Measurements from ENCODE around the gene CLPTM1L. TPM values are rescaled to one million over a fixed set of nuclear protein-coding genes. Genes with fewer than 3 reads are reported as not detected.

CLPTM1L gene
- total and polyA plus RNA-seq, 2 donors (not counting 1 experiment from before 2014, with no cell fraction given) = 78.4 to 99.9 TPM

DNA sequence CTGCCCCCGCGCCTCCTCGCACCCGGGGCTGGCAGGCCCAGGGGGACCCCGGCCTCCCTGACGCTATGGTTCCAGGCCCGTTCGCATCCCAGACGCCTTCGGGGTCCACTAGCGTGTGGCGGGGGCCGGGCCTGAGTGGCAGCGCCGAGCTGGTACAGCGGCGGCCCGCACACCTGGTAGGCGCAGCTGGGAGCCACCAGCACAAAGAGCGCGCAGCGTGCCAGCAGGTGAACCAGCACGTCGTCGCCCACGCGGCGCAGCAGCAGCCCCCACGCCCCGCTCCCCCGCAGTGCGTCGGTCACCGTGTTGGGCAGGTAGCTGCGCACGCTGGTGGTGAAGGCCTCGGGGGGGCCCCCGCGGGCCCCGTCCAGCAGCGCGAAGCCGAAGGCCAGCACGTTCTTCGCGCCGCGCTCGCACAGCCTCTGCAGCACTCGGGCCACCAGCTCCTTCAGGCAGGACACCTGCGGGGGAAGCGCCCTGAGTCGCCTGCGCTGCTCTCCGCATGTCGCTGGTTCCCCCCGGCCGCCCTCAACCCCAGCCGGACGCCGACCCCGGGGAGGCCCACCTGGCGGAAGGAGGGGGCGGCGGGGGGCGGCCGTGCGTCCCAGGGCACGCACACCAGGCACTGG lies 50.6 kb downstream of the CLPTM1L start:
- TF ChIP-seq, protein P1, sequence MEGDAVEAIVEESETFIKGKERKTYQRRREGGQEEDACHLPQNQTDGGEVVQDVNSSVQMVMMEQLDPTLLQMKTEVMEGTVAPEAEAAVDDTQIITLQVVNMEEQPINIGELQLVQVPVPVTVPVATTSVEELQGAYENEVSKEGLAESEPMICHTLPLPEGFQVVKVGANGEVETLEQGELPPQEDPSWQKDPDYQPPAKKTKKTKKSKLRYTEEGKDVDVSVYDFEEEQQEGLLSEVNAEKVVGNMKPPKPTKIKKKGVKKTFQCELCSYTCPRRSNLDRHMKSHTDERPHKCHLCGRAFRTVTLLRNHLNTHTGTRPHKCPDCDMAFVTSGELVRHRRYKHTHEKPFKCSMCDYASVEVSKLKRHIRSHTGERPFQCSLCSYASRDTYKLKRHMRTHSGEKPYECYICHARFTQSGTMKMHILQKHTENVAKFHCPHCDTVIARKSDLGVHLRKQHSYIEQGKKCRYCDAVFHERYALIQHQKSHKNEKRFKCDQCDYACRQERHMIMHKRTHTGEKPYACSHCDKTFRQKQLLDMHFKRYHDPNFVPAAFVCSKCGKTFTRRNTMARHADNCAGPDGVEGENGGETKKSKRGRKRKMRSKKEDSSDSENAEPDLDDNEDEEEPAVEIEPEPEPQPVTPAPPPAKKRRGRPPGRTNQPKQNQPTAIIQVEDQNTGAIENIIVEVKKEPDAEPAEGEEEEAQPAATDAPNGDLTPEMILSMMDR (IDR thresholded peaks at IDR 0.05) = no peak
- TF ChIP-seq EZH2 (IDR thresholded peaks at IDR 0.05; ENCODE audit: borderline replicate concordance, insufficient read depth, low read depth, low read length, poor library complexity, severe bottlenecking) = no peak
- H3K4me1 ChIP-seq (ENCODE audit: control insufficient read depth in 2 of 2, insufficient read depth in 2 of 2, low read length in 2 of 2) = peaks cover 11% of the 10 kb centered on the region in 2 donors
- H3K27me3 ChIP-seq (replicated peaks in 1 of 4; ENCODE audit: control extremely low read depth in 1 of 4, control insufficient read depth in 3 of 4, insufficient read depth in 4 of 4, low read length in 3 of 4) = peaks cover 0 to 10% (median 0%) of the 10 kb centered on the region in 4 experiments
- WGBS (ENCODE audit: insufficient coverage) = 32% methylated on average over 69 of the region's 69 CpGs
- Mint-ChIP-seq H3K27ac (no peak overlapping the region), H3K9me3 (ENCODE audit: insufficient read depth) (no peaks in the 10 kb centered on the region), H3K27me3 (peaks cover 3% of the 10 kb centered on the region), H3K4me1 (peaks cover 15% of the 10 kb centered on the region), H3K4me3 (no peak overlapping the region)
- H4K20me1 ChIP-seq (ENCODE audit: control insufficient read depth, insufficient read depth, low read length, poor library complexity, severe bottlenecking) = no peaks in the 10 kb centered on the region
- H3K4me2 ChIP-seq (replicated peaks; ENCODE audit: low read depth, low read length, poor library complexity, severe bottlenecking) = peak overlapping the region; percentile 81
- DNase-seq = peak; percentile 16
- H3K79me2 ChIP-seq (ENCODE audit: control insufficient read depth, insufficient read depth, low read length) = no peaks in the 10 kb centered on the region
- no peaks in the 10 kb centered on the region for H3K9me3 ChIP-seq (ENCODE audit: control extremely low read depth in 1 of 3, control insufficient read depth in 2 of 3, insufficient read depth in 1 of 3, low read length in 2 of 3)
- no peak overlapping the region for H2AFZ ChIP-seq (ENCODE audit: insufficient read depth, low read depth, low read length, poor library complexity, severe bottlenecking)
- CTCF ChIA-PET = no interaction called here
- ATAC-seq (ENCODE audit: low read depth) = no peak
- no peak overlapping the region for H3K27ac ChIP-seq (ENCODE audit: low read length in 2 of 2)
- peak overlapping the region in 3 of 5 experiments; percentile 31 to 35 (median 33) for H3K4me3 ChIP-seq (ENCODE audit: control extremely low read depth in 1 of 5, extremely low read depth in 1 of 5, insufficient read depth in 1 of 5, low read depth in 2 of 5, low read length in 4 of 5)
- intact Hi-C loops (cut with micrococcal nuclease) = loop anchor here (2.0 kb wide), 1 partner anchor 50 kb away; the partner anchor contains the start of gene CLPTM1L
- H3K9ac ChIP-seq (ENCODE audit: low read length) = peak overlapping the region; percentile 37
- POLR2A ChIA-PET = no interaction called here
- no peaks in the 10 kb centered on the region for H3K36me3 ChIP-seq (replicated peaks in 1 of 2; ENCODE audit: control extremely low read depth in 1 of 2, control insufficient read depth in 1 of 2, extremely low read depth in 1 of 2, insufficient read depth in 2 of 2, low read length in 1 of 2)

GRCh38 chr5:1293416-1294205 lies 51.3 kb downstream of the CLPTM1L start:
- H3K9me3 Mint-ChIP-seq (ENCODE audit: insufficient read depth) = no peaks in the 10 kb centered on the region
- ATAC-seq (ENCODE audit: low read depth) = no peak
- POLR2A ChIA-PET = no interaction called here
- intact Hi-C loops (cut with micrococcal nuclease) = loop anchor here (2.0 kb wide), 1 partner anchor 51 kb away; the partner anchor contains the start of gene CLPTM1L
- H3K4me3 Mint-ChIP-seq = peak overlapping the region; percentile 61
- H3K4me1 Mint-ChIP-seq = peaks cover 15% of the 10 kb centered on the region
- Histone ChIP-seq H4K20me1 (ENCODE audit: control insufficient read depth, insufficient read depth, low read length, poor library complexity, severe bottlenecking) (no peaks in the 10 kb centered on the region), H3K36me3 (replicated peaks in 1 of 2; ENCODE audit: control extremely low read depth in 1 of 2, control insufficient read depth in 1 of 2, extremely low read depth in 1 of 2, insufficient read depth in 2 of 2, low read length in 1 of 2) (no peaks in the 10 kb centered on the region), H3K9ac (ENCODE audit: low read length) (no peak overlapping the region), H3K9me3 (ENCODE audit: control extremely low read depth in 1 of 3, control insufficient read depth in 2 of 3, insufficient read depth in 1 of 3, low read length in 2 of 3) (peaks cover 0 to 4% (median 0%) of the 10 kb centered on the region in 3 donors), H3K4me2 (replicated peaks; ENCODE audit: low read depth, low read length, poor library complexity, severe bottlenecking) (peak overlapping the region; percentile 81), H3K27me3 (replicated peaks in 1 of 4; ENCODE audit: control extremely low read depth in 1 of 4, control insufficient read depth in 3 of 4, insufficient read depth in 4 of 4, low read length in 3 of 4) (peaks cover 0 to 10% (median 0%) of the 10 kb centered on the region in 4 experiments), H3K4me1 (ENCODE audit: control insufficient read depth in 2 of 2, insufficient read depth in 2 of 2, low read length in 2 of 2) (peaks cover 11% of the 10 kb centered on the region in 2 donors), H3K79me2 (ENCODE audit: control insufficient read depth, insufficient read depth, low read length) (no peaks in the 10 kb centered on the region), H2AFZ (ENCODE audit: insufficient read depth, low read depth, low read length, poor library complexity, severe bottlenecking) (no peak overlapping the region), H3K4me3 (ENCODE audit: control extremely low read depth in 1 of 5, extremely low read depth in 1 of 5, insufficient read depth in 1 of 5, low read depth in 2 of 5, low read length in 4 of 5) (no peak overlapping the region), H3K27ac (ENCODE audit: low read length in 2 of 2) (no peak overlapping the region)
- H3K27me3 Mint-ChIP-seq = peaks cover 4% of the 10 kb centered on the region
- H3K27ac Mint-ChIP-seq = no peak overlapping the region
- 99% methylated on average over 60 of the region's 60 CpGs for WGBS (ENCODE audit: insufficient coverage)
- peak; percentile 2 for DNase-seq
- TF ChIP-seq EZH2 (IDR thresholded peaks at IDR 0.05; ENCODE audit: borderline replicate concordance, insufficient read depth, low read depth, low read length, poor library complexity, severe bottlenecking) = no peak
- TF ChIP-seq, protein P1 (IDR thresholded peaks at IDR 0.05) = no peak
- CTCF ChIA-PET = no interaction called here
